H1 (cell line): ENCODE data around the gene MACROD2. TPM values are rescaled to one million over a fixed set of nuclear protein-coding genes. Genes with fewer than 3 reads are reported as not detected.

Experiments
- KDM1A ChIP-seq: fragments of 200-600, 300-600 bp; sonication (generic); IDR thresholded peaks from 2 replicates; pipeline ENCODE4 v1.7.1; 2016; ENCODE audit warnings: mild to moderate bottlenecking, low read length, borderline replicate concordance
- PHF8 ChIP-seq: fragments of 200-600 bp; sonication (generic); conservative IDR thresholded peaks from 2 replicates; pipeline ENCODE4 v1.7.1; 2012; ENCODE audit warnings: low read depth, mild to moderate bottlenecking, inconsistent platforms, low read length, moderate library complexity
- SP1 ChIP-seq: IDR thresholded peaks from 2 replicates; pipeline ENCODE4 v1.6.1; 2011; ENCODE audit warnings: low read depth, low read length
- SRF ChIP-seq: IDR thresholded peaks from 2 replicates; pipeline ENCODE4 v1.6.1; 2011; ENCODE audit warnings: mild to moderate bottlenecking, low read depth, low read length, moderate library complexity
- SUZ12 ChIP-seq: fragments of 200-600 bp; sonication (generic); IDR thresholded peaks from 2 replicates; pipeline ENCODE4 v1.6.1; 2012; ENCODE audit warnings: mild to moderate bottlenecking, inconsistent platforms, low read length, moderate library complexity, mixed read lengths
- USF2 ChIP-seq: IDR thresholded peaks from 2 replicates; pipeline ENCODE4 v1.6.1; 2011; ENCODE audit warnings: low read length, improper control_type of control experiment
- polyA plus RNA-seq, 7 experiments: library from polyadenylated mRNA; depleted of rRNA in 3 of 7; stranded (reverse) in 5 of 7; unstranded in 2 of 7; fragments of >200 nt in 5 of 7; fragments of 200-250 nt in 2 of 7; gene quantifications; 1 replicate in 5 of 7; 2 replicates in 1 of 7; 4 replicates in 1 of 7; pipeline versions ENCODE4 v1.2.1 to v1.2.3, GENCODE V29; 2011 to 2013; ENCODE audit warnings: missing spikeins in 2 of 7, mixed read lengths in 2 of 7
- total RNA-seq: library from RNA; stranded (reverse); fragmentation: NEBNext Ultra II Directional; extraction: Animal tissue kit (Norgen Biotek cat#: 25700); gene quantifications from 2 replicates; pipeline ENCODE4 v1.2.1, GENCODE V29; 2021

MACROD2 gene
- total and polyA plus RNA-seq, 2 of the 8 experiments (the other 6 are each of a cell fraction or from before 2014, with no cell fraction given) = 0.70 to 3.9 TPM

DNA sequence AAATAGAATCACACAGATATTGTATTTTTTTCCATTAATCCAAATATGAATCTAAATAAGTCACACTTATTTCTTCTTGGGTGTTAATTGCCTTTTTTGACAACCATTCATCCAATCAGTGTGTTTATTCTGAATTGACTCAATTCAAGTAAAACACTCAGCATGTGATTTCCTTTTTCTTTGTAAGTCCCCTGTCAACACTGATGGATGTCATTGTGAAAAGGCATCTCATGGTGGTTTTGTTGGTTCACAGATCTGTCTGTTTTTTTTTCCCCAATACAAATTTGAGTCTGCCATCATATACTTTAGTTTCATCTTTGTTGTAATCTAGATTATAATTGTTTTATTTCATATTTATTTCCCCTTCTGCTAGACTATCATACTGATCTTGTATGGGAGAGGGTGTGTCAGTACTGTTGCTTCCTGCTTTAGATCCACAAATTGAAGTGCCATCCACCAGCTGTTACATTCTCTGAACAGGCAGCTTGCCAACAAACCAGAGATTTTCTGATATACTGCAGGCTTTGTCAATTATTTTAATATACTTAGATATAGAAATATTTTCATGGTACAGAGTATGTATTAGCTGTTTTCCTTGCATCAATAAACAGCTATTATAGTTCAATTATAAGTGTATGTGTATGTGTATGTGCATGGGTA, 406.3 kb downstream of the MACROD2 start (continued):
- TF ChIP-seq USF2 = no peak
- TF ChIP-seq KDM1A = no peak
- TF ChIP-seq SP1 = no peak
- TF ChIP-seq SUZ12 = no peak
- TF ChIP-seq SRF = no peak
- no peak for TF ChIP-seq PHF8
